GM18873 (cell line): ENCODE data around the gene KRT75.
"Not testable (repeated sequence)": the region's sequence is repeated elsewhere in the genome, so short reads cannot be mapped to it uniquely, and the experiment has no call there.

Experiments
- ATAC-seq: cut with Tn5 transposase; IDR thresholded peaks from one replicate; pipeline ENCODE4 v1.9.1; 2021; ENCODE audit warnings: mild to moderate bottlenecking, moderate library complexity, moderate number of reproducible peaks; ENCODE audit not compliant: unreplicated experiment, low FRiP score

The KRT75 gene

GRCh38 chr12:52434081-52434733, at the start of gene KRT75:
Gene KRT75, minus strand, starts transcription at chr12:52434371. Its CDS starts 67 bp downstream, at chr12:52434304.
- ATAC-seq: no peak

DNA sequence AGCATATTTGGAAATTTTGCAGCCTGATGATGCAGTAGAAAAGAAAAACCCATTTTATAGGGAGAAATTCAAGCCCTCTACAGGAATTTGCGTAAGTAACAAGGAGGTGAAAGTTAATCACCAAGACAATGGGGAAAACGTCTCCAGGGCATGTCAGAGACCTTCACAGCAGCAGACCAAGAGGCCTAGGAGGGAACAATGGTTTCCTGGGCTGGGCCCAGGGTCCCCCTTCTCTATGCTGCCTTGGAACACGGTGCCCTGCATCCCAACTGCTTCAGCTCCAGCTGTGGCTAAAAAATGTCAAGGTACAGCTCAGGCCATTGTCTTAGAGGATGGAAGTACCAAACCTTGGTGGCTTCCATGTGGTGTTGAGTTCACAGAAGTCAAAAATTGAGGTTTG, 45.9 kb upstream of the KRT75 start:
- no peak for ATAC-seq

GRCh38 chr12:52477651-52478050, 43.5 kb upstream of the KRT75 start:
- ATAC-seq: no peak

- no peak for ATAC-seq
Observed at GRCh38 chr12:52474212-52474611, 40.0 kb upstream of the KRT75 start.

- ATAC-seq: no peak
Observed at GRCh38 chr12:52473768-52474167, 39.6 kb upstream of the KRT75 start, which contains the start of gene KRT6C. Gene KRT6C, minus strand, starts transcription at chr12:52473805. Its CDS starts 68 bp downstream, at chr12:52473737.

DNA sequence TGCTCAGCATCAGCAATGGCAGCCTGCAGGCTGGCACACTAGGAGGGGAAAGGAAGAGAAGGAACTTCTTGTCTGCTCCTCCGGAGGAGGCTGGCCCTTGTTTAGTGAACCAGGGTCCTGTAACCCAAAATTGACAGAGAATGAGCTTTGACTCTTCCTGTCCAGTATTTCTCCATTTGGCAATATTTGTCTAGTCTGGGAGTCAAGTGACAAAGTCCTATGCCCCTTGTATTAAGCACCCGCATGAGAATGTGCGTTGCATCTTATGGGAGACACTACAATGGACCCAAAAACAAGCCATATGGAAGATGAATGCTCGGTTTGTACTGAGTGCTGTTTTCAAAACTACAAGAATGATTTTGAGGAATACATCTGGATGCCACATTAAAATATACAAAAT, 35.7 kb upstream of the KRT75 start:
- no peak for ATAC-seq

DNA sequence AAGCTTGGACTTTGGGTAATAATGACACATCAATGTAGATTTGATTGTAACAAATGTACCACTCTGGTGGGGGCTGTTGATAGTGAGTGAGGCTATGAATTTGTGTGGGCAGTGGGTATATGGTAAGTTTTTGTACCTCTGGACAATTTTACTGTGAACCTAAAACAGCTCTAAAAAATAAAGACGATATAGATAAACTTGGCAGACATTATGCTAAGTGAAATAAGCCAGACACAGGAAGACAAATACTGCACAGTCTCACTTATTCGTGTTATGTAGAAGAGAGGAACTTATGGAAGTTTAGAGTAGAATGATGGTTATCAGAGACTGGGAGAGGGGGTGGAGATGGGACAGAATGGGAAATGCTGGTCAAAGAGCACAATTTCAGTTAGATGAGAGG, 30.7 kb upstream of the KRT75 start:
- no peak for ATAC-seq

DNA sequence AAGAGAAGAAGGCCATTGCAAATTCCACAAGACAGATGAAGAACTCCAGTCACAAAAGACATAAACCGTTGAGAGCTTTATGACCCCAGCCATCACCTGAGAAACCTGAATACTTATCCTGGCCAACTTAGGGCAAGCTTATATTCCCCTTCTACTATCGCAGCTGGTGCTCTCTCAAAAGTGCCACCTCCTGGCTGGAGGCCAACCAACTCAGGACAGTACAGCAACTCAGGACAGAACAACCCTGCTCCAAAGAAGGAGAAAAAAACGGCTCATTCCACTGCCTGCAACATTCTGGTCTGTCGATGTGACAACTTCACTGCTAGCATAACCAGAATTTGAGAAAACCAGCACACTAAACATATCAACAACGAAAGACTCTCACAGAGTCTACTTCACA, 27.5 kb upstream of the KRT75 start:
- ATAC-seq: no peak

DNA sequence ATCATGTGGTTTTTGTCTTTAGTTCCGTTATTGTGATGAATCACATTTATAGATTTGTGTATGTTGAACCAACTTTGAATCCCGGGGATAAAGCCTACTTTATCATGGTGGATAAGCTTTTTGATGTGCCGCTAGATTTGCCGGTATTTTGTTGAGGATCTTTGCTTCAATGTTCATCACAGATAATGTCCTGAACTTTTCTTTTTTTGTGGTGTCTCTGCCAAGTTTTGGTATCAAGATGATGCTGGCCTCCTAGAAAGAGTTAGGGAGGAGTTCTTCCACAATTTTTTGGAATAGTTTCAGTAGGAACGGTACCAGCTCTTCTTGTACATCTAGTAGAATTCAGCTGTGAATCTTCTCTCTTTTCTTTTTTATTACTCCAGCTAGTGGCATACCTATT, 24.7 kb upstream of the KRT75 start:
- ATAC-seq: no peak

GRCh38 chr12:52455821-52456220, 21.6 kb upstream of the KRT75 start:
- ATAC-seq: no peak

- ATAC-seq: no peak
Observed at GRCh38 chr12:52454411-52455201, 20.4 kb upstream of the KRT75 start.

- ATAC-seq: no peak
Observed at GRCh38 chr12:52452101-52452500, 17.9 kb upstream of the KRT75 start, which contains the start of gene KRT6B. Gene KRT6B, minus strand, starts transcription at chr12:52452146. Its CDS starts 68 bp downstream, at chr12:52452078.

DNA sequence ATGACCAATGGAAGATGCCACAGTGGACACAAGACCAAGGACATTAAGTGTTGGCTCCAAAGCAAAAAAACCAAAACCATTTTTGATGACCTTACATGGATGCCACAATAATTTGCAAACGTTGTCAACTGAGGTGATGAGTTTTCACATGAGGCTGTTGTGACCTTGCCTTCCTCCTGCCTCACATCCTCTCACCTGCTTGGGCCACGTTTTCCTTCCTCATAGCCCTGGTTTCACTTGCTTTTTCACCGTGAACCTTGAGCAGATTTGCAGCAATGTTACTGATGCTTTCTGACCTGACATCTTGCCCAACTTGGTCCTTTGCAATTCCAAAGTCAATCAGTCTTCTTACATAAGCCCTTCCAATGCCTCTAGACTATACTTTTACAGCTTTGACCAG, 14.1 kb upstream of the KRT75 start:
- ATAC-seq: no peak

DNA sequence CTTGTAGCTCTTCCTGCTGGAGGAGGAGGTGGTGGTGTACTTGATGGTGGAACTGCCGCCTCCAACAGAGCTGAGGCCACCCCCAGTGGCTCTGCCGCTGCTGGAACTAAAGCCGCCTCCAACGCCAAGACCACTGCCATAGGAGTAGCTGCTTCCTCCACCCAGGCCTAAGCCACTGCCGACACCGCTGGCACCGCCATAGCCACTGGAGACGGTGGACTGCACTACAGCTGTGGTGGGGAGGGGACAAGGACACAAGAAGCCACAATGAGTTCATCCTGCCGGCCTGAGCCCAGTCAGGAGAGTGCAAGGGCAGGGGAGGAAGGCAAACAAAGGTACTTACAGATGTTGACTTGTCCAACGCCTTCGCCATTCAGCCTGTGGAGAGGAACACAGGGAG, 13.0 kb upstream of the KRT75 start:
- not testable (repeated sequence) for ATAC-seq

DNA sequence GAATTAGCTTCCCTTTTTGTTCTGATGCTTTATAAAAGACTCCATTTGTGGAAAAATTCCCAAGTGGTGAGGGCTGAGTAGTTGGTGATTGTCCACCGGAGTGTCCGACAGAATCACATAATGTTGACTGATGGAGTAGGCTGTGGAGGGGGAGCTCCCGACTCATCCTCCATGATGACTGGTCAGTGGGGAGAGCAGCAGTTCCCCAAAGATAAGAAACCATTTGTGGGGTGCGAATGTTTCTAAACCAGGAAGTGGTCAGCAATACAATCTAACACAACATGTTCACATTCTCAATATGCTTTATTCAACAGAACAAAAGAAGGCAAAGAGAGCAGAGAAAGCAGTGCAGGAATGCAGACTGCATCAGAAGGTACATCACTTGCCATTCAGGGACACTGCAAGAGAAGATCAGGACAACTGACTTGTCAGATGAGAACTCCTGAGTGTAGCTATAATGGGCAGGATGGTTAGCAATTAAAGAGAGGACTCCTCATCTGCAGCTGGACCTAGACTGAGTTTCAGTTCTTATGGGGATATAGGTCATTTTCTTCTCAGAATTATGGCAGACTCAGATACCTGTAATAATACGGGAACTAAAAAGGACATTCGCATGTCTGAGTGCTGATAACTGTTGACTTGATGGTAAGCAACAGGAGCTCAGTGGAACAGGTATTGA, 12.3 kb upstream of the KRT75 start:
- ATAC-seq: no peak

GRCh38 chr12:52445876-52446275, 11.7 kb upstream of the KRT75 start:
- no peak for ATAC-seq

- ATAC-seq: no peak
Observed at GRCh38 chr12:52444647-52445595, 10.8 kb upstream of the KRT75 start.

GRCh38 chr12:52443966-52444365, 9.8 kb upstream of the KRT75 start:
- ATAC-seq: no peak

- no peak for ATAC-seq
Observed at GRCh38 chr12:52442600-52443061, 8.5 kb upstream of the KRT75 start.

DNA sequence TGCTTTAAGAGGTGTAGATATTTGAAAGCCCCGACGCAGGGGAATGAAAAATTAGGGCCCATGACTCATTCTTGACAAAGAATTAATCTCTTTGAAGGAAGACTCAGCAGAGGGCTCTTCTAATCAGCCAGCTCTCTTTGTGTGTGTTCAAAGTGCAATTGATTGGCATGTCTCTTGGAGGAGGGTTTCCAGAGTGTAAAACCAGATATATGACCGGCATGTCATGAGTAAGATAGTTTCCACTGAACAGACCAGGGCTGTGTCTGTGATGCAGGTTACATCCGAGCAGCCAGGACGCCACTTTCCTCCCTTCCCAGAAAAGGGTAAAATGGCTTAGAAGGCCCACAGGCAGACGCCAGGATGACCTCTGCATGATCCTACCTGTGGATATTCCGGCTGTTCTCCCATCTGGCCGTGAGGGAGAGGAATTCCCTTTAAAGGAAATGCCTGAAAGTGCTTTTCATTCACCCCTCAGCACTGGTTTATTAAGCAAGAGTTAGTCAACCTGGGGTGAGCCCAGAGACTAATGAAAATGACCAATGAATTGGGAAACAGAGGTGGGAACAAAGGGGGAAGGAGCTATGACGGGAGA, 7.2 kb upstream of the KRT75 start:
- no peak for ATAC-seq
